Measurements from ENCODE around the gene HPS6.
A peak's percentile ranks its signal among the peaks of the same experiment; 100 is the strongest.

HPS6 gene

GRCh38 chr10:102059987-102060386, 5.2 kb upstream of the HPS6 start:
- Histone ChIP-seq H4K20me1 (ENCODE audit: control insufficient read depth, insufficient read depth, low read depth, low read length) (no peaks in the 10 kb centered on the region), H3K4me1 (ENCODE audit: control insufficient read depth, low read length) (peaks cover 14% of the 10 kb centered on the region), H3F3A (ENCODE audit: control insufficient read depth, insufficient read depth) (no peaks in the 10 kb centered on the region), H3K36me3 (ENCODE audit: control insufficient read depth, low read length) (peaks cover 3% of the 10 kb centered on the region; the same call in 1 of the 2 replicates), H3K9me3 (ENCODE audit: control insufficient read depth, insufficient read depth, low read length) (no peaks in the 10 kb centered on the region), H3K4me3 (ENCODE audit: low read length) (no peak overlapping the region), H3K9me2 (replicated peaks; ENCODE audit: control insufficient read depth, low read length) (no peaks in the 10 kb centered on the region), H3K27ac (ENCODE audit: low read depth, low read length) (no peak overlapping the region), H3K27me3 (ENCODE audit: control insufficient read depth, low read length) (no peaks in the 10 kb centered on the region), H3K79me2 (ENCODE audit: control insufficient read depth, low read length) (peaks cover 9% of the 10 kb centered on the region), H3K4me2 (ENCODE audit: low read length) (no peak overlapping the region)
- TF ChIP-seq CTCF (IDR thresholded peaks at IDR 0.05; ENCODE audit: low read depth, low read length, poor library complexity, severe bottlenecking) (no peak), EZH2phosphoT487 (IDR thresholded peaks at IDR 0.05; ENCODE audit: borderline replicate concordance, low read length) (no peak)

DNA sequence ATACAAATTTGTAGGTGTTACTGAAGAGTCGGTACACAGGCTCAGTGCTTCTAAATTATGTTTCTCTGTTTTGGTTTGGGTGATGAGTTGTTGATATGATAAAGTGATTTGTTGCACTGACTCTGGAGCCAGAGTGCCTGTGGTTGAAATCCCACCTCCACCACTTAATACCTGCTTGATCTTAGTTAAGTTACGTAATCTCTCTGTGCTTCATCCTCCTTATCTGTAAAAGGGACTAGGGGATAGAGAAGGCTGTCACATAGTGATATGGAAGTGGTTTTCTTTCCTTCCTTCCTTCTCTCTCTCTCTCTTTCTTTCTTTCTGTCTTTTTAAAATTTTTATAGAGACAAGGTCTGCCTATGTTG, 664 bp upstream of the HPS6 start:
- Histone ChIP-seq H3K27ac (ENCODE audit: low read depth, low read length) (peak overlapping the region; percentile 12; the same call in 1 of the 2 replicates), H3K4me1 (ENCODE audit: control insufficient read depth, low read length) (peaks cover 35% of the 10 kb centered on the region)

DNA sequence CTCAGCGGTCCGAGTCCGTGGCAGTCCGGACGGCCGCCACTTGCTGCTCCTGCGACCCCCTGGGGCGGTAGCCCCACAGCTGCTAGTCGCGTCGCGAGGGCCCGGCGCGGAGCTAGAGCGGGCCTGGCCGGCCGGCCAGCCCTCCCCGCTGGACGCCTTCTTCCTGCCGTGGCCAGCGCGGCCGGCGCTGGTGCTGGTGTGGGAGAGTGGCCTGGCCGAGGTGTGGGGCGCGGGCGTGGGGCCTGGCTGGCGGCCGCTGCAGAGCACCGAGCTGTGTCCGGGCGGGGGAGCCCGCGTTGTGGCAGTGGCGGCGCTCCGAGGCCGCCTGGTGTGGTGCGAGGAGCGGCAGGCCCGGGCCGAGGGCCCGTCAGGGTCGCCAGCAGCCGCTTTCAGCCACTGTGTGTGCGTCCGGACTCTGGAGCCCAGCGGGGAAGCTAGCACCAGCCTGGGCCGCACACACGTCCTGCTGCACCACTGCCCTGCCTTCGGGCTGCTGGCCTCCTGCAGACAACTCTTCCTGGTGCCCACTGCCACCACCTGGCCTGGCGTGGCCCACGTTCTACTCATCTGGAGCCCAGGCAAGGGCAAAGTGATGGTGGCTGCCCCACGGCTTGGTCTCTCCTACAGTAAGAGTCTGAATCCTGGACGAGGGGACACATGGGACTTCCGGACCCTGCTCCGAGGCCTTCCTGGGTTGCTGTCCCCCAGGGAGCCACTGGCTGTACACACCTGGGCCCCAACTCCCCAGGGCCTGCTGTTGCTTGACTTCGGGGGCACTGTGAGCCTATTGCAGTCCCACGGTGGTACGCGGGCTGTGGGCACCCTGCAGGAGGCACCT, 631 bp downstream of the HPS6 start:
- Histone ChIP-seq H3F3A (ENCODE audit: control insufficient read depth, insufficient read depth) (no peaks in the 10 kb centered on the region), H3K9me3 (ENCODE audit: control insufficient read depth, insufficient read depth, low read length) (no peaks in the 10 kb centered on the region), H3K27ac (ENCODE audit: low read depth, low read length) (peak overlapping the region; percentile 46), H3K4me1 (ENCODE audit: control insufficient read depth, low read length) (peaks cover 35% of the 10 kb centered on the region), H3K4me2 (ENCODE audit: low read length) (peak overlapping the region; percentile 90), H3K9me2 (replicated peaks; ENCODE audit: control insufficient read depth, low read length) (no peaks in the 10 kb centered on the region), H3K36me3 (ENCODE audit: control insufficient read depth, low read length) (peaks cover 41% of the 10 kb centered on the region), H3K27me3 (ENCODE audit: control insufficient read depth, low read length) (no peaks in the 10 kb centered on the region), H3K79me2 (ENCODE audit: control insufficient read depth, low read length) (peaks cover 45% of the 10 kb centered on the region), H4K20me1 (ENCODE audit: control insufficient read depth, insufficient read depth, low read depth, low read length) (peaks cover 11% of the 10 kb centered on the region), H3K4me3 (ENCODE audit: low read length) (peak overlapping the region; percentile 94)
- TF ChIP-seq CTCF (IDR thresholded peaks at IDR 0.05; ENCODE audit: low read depth, low read length, poor library complexity, severe bottlenecking) (peak; percentile 10), EZH2phosphoT487 (IDR thresholded peaks at IDR 0.05; ENCODE audit: borderline replicate concordance, low read length) (no peak)

More for the DNA sequence above, 664 bp upstream of the HPS6 start:
- no peaks in the 10 kb centered on the region for H3K27me3 ChIP-seq (ENCODE audit: control insufficient read depth, low read length)
- TF ChIP-seq EZH2phosphoT487 (IDR thresholded peaks at IDR 0.05; ENCODE audit: borderline replicate concordance, low read length) (no peak), CTCF (IDR thresholded peaks at IDR 0.05; ENCODE audit: low read depth, low read length, poor library complexity, severe bottlenecking) (no peak)
- H4K20me1 ChIP-seq (ENCODE audit: control insufficient read depth, insufficient read depth, low read depth, low read length) = peaks cover 10% of the 10 kb centered on the region
- H3K36me3 ChIP-seq (ENCODE audit: control insufficient read depth, low read length) = peaks cover 40% of the 10 kb centered on the region
- H3K4me2 ChIP-seq (ENCODE audit: low read length) = peak overlapping the region; percentile 90
- H3K9me2 ChIP-seq (replicated peaks; ENCODE audit: control insufficient read depth, low read length) = no peaks in the 10 kb centered on the region
- no peaks in the 10 kb centered on the region for H3F3A ChIP-seq (ENCODE audit: control insufficient read depth, insufficient read depth)
- H3K4me3 ChIP-seq (ENCODE audit: low read length) = peak overlapping the region; percentile 94
- peaks cover 44% of the 10 kb centered on the region for H3K79me2 ChIP-seq (ENCODE audit: control insufficient read depth, low read length)
- no peaks in the 10 kb centered on the region for H3K9me3 ChIP-seq (ENCODE audit: control insufficient read depth, insufficient read depth, low read length)
